DOHH2 (cell line): ENCODE data around the gene IRF9.

ENCODE experiments used
- H3F3A ChIP-seq: fragments of 200-600 bp; sonication (generic), shearing (Covaris generic); 2 replicates; pipeline ENCODE4 v1.6.0; 2016; ENCODE audit warnings: antibody characterized with exemption, mild to moderate bottlenecking; ENCODE audit not compliant: control insufficient read depth, insufficient read depth
- H3K27ac ChIP-seq: fragments of 200-600 bp; sonication (generic); 2 replicates; pipeline ENCODE4 v1.5.1; 2014; ENCODE audit warnings: low read depth, mild to moderate bottlenecking, low read length, moderate library complexity
- H3K27me3 ChIP-seq: fragments of 200-600 bp; sonication (generic); 2 replicates; pipeline ENCODE4 v1.6.1; 2014; ENCODE audit warnings: mild to moderate bottlenecking, low read length, mixed read lengths; ENCODE audit not compliant: control insufficient read depth
- H3K36me3 ChIP-seq: fragments of 200-600 bp; sonication (generic); 2 replicates; pipeline ENCODE4 v1.6.1; 2014; ENCODE audit warnings: mild to moderate bottlenecking, low read length, moderate library complexity, mixed read lengths; ENCODE audit not compliant: control insufficient read depth
- H3K4me1 ChIP-seq: fragments of 200-600 bp; sonication (generic); 2 replicates; pipeline ENCODE4 v1.6.1; 2014; ENCODE audit warnings: mild to moderate bottlenecking, low read length, mixed read lengths; ENCODE audit not compliant: control insufficient read depth
- H3K4me2 ChIP-seq: fragments of 200-600 bp; sonication (generic); 2 replicates; pipeline ENCODE4 v1.6.0; 2014; ENCODE audit warnings: mild to moderate bottlenecking, low read length, moderate library complexity
- H3K4me3 ChIP-seq: fragments of 200-600 bp; sonication (generic); 2 replicates; pipeline ENCODE4 v1.5.1; 2014; ENCODE audit warnings: mild to moderate bottlenecking, low read length, mixed read lengths
- H3K79me2 ChIP-seq: fragments of 200-600 bp; sonication (generic); 2 replicates; pipeline ENCODE4 v1.6.1; 2014; ENCODE audit warnings: mild to moderate bottlenecking, low read length, mixed read lengths; ENCODE audit not compliant: control insufficient read depth
- H3K9me2 ChIP-seq: fragments of 200-600 bp; sonication (generic); replicated peaks from 2 replicates; pipeline ENCODE4 v1.6.1; 2014; ENCODE audit warnings: mild to moderate bottlenecking, low read length, mixed read lengths; ENCODE audit not compliant: control insufficient read depth
- H3K9me3 ChIP-seq: fragments of 200-600 bp; sonication (generic); 2 replicates; pipeline ENCODE4 v1.6.1; 2014; ENCODE audit warnings: antibody characterized with exemption, low read length, mixed read lengths; ENCODE audit not compliant: control insufficient read depth, insufficient read depth
- H4K20me1 ChIP-seq: fragments of 200-600 bp; sonication (generic); 2 replicates; pipeline ENCODE4 v1.6.0; 2014; ENCODE audit warnings: low read depth, mild to moderate bottlenecking, antibody characterized with exemption, low read length, moderate library complexity; ENCODE audit not compliant: control insufficient read depth, insufficient read depth
- CTCF ChIP-seq: fragments of 200-600 bp; sonication (generic); IDR thresholded peaks from one replicate; pipeline ENCODE4 v1.5.1; 2014; ENCODE audit warnings: antibody characterized with exemption, mild to moderate bottlenecking, low read depth, low read length; ENCODE audit not compliant: poor library complexity, severe bottlenecking
- EZH2phosphoT487 ChIP-seq: fragments of 200-600 bp; sonication (generic); IDR thresholded peaks from 2 replicates; pipeline ENCODE4 v1.6.1; 2017; ENCODE audit warnings: borderline replicate concordance, mild to moderate bottlenecking, antibody characterized with exemption, low read length, moderate library complexity, mixed read lengths

IRF9 gene

GRCh38 chr14:24160850-24161804 lies at the start of gene IRF9:
TSS of gene IRF9 (plus strand) at chr14:24161265. CDS start at chr14:24162145, 880 bp downstream.
- Histone ChIP-seq H3F3A (no peaks in the 10 kb centered on the region), H3K27ac (peak within 1 kb of the TSS; percentile 65), H3K27me3 (no peaks in the 10 kb centered on the region), H4K20me1 (no peaks in the 10 kb centered on the region), H3K9me2 (no peaks in the 10 kb centered on the region), H3K9me3 (no peaks in the 10 kb centered on the region), H3K4me1 (peaks cover 17% of the 10 kb centered on the region), H3K4me2 (peak within 1 kb of the TSS; percentile 86), H3K4me3 (peak within 1 kb of the TSS; percentile 74), H3K79me2 (peaks cover 7% of the 10 kb centered on the region), H3K36me3 (peaks cover 62% of the 10 kb centered on the region)
- TF ChIP-seq EZH2phosphoT487, result no peak
- peak; percentile 97 for TF ChIP-seq CTCF

GRCh38 chr14:24113379-24113800 lies 47.7 kb upstream of the IRF9 start:
- no peaks in the 10 kb centered on the region for H3K9me3 ChIP-seq
- H3K36me3 ChIP-seq, result peaks cover 32% of the 10 kb centered on the region
- peaks cover 4% of the 10 kb centered on the region; the same call in 1 of the 2 replicates for H4K20me1 ChIP-seq
- H3K4me3 ChIP-seq, result peak overlapping the region; percentile 93
- peak overlapping the region; percentile 90 for H3K27ac ChIP-seq
- no peaks in the 10 kb centered on the region for H3K9me2 ChIP-seq
- H3K4me2 ChIP-seq, result peak overlapping the region; percentile 93
- peaks cover 17% of the 10 kb centered on the region for H3F3A ChIP-seq
- TF ChIP-seq CTCF, result no peak
- no peaks in the 10 kb centered on the region for H3K27me3 ChIP-seq
- H3K79me2 ChIP-seq, result peaks cover 24% of the 10 kb centered on the region
- peaks cover 28% of the 10 kb centered on the region for H3K4me1 ChIP-seq

DNA sequence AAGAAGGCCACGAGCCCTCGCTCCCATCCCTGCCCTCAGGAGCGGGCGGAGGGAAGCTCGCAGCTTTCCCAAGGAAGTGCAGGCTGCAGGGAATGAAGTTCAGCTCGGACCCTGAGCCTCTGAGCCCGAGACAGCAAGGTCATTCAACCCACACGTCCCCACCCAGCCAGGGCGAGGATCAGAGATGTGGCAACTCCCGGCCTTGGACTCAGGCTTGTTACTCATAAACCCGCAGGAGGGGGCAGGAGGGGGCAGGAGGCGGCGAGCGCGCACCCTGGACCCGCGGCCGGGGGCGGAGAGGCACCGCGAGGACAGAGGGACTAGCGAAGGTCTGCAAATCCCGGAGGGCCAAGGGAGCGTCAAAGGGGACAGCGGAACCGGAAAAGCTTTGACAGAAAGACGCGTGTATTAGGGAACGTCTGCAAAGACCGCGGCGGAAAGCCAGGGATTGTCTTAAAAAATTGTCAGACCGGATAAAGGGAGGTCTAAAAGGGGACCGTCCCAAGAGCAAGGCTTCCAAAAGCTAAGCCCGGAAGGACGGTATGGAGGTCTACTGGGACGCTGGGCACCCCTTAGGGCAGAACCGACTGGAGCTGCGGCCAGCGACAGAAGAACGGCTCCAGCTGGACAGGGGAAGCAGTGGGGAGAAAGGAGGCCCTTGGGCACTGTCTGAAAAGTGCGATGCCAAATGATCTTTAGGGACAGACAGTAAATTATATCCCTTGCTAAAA lies 47.1 kb upstream of the IRF9 start:
- Histone ChIP-seq H3K9me2 (no peaks in the 10 kb centered on the region), H3K27me3 (no peaks in the 10 kb centered on the region), H3K4me1 (peaks cover 22% of the 10 kb centered on the region), H3K79me2 (peaks cover 24% of the 10 kb centered on the region), H4K20me1 (peaks cover 4% of the 10 kb centered on the region; the same call in 1 of the 2 replicates), H3F3A (peaks cover 17% of the 10 kb centered on the region), H3K4me2 (peak overlapping the region; percentile 93), H3K4me3 (peak overlapping the region; percentile 93), H3K9me3 (no peaks in the 10 kb centered on the region), H3K36me3 (peaks cover 38% of the 10 kb centered on the region), H3K27ac (peak overlapping the region; percentile 90)
- TF ChIP-seq EZH2phosphoT487, result no peak
- TF ChIP-seq CTCF, result no peak
